Activated T-cell treated with anti-CD3 and anti-CD28 coated beads for 4 hours (primary cell): ENCODE measurements around the gene INSR.
A peak's percentile ranks its signal among the peaks of the same experiment; 100 is the strongest.
"Not testable (repeated sequence)": the region's sequence is repeated elsewhere in the genome, so short reads cannot be mapped to it uniquely, and the experiment has no call there.

Experiments used
- DNase-seq: peaks from one replicate; pipeline ENCODE4 v3.0.0-alpha.2; 2020

INSR gene

GRCh38 chr19:7078008-7078407 lies 216.2 kb downstream of the INSR start:
- DNase-seq: no peak

GRCh38 chr19:7076151-7076550 lies 218.1 kb downstream of the INSR start:
- DNase-seq: no peak

GRCh38 chr19:7074705-7075282 lies 219.4 kb downstream of the INSR start:
- no peak for DNase-seq

GRCh38 chr19:7072541-7072940 lies 221.7 kb downstream of the INSR start:
- no peak for DNase-seq

GRCh38 chr19:7069904-7070226 lies 224.3 kb downstream of the INSR start:
- no peak for DNase-seq

- peak; percentile 99 for DNase-seq
These were observed 224.9 kb downstream of the INSR start, which contains the start of gene ZNF557 for GRCh38 chr19:7069042-7069903. Gene ZNF557, plus strand, starts transcription at chr19:7069703. Its CDS starts 5,372 bp downstream, at chr19:7075075.

- DNase-seq: no peak
These were observed 225.6 kb downstream of the INSR start for GRCh38 chr19:7068599-7068998.

GRCh38 chr19:7067716-7068115 lies 226.5 kb downstream of the INSR start:
- no peak for DNase-seq

- DNase-seq: not testable (repeated sequence)
These were observed 227.1 kb downstream of the INSR start for GRCh38 chr19:7067122-7067521.

GRCh38 chr19:7063764-7064418 lies 230.3 kb downstream of the INSR start:
- no peak for DNase-seq

- no peak for DNase-seq
These were observed 230.9 kb downstream of the INSR start for GRCh38 chr19:7063339-7063738.
